IMR-90 (cell line): ENCODE data around the gene CPNE6. TPM values are rescaled to one million over a fixed set of nuclear protein-coding genes. Genes with fewer than 3 reads are reported as not detected.

Experiments used
- ATAC-seq: fragments of 200-7000 bp; cut with Tn5 transposase; 2 replicates; pipeline ENCODE4 v1.9.1; 2020; ENCODE audit warnings: low read depth, mild to moderate bottlenecking, moderate library complexity
- BruUV-seq: library from RNA; stranded (reverse); fragments of 400-500 nt; replicated peaks from 2 replicates; lab custom pipeline; 2021; lab: Mats Ljungman, UMichigan
- CTCF ChIA-PET: fragments of 300-600 bp; formaldehyde crosslinking; extraction: SDS; loops from one replicate; lab custom pipeline; 2021; ENCODE audit warnings: antibody characterized with exemption; lab: Yijun Ruan, JAX
- POLR2A ChIA-PET: fragments of 300-600 bp; sonication (Branson Sonifier 250); formaldehyde crosslinking; loops from one replicate; lab custom pipeline; 2022; ENCODE audit warnings: antibody characterized with exemption; ENCODE audit not compliant: unreplicated experiment; lab: Charles Lee
- DNase-seq: peaks from one replicate; pipeline ENCODE4 v3.0.0; 2013
- H2AFZ ChIP-seq: replicated peaks from 2 replicates; pipeline ENCODE3; 2013; ENCODE audit warnings: low read length, mild to moderate bottlenecking; ENCODE audit not compliant: poor library complexity
- H2AK5ac ChIP-seq: 2 replicates; pipeline ENCODE4 v1.6.1; 2013; ENCODE audit warnings: low read depth, low read length, inconsistent platforms
- H2AK9ac ChIP-seq: replicated peaks from 2 replicates; pipeline ENCODE3; 2013; ENCODE audit warnings: mild to moderate bottlenecking, low read depth, low read length, moderate library complexity; ENCODE audit not compliant: poor library complexity
- H2BK120ac ChIP-seq: 2 replicates; pipeline ENCODE4 v1.6.1; 2013; ENCODE audit warnings: low read depth, low read length, inconsistent platforms
- H2BK15ac ChIP-seq: 3 replicates; pipeline ENCODE4 v1.6.1; 2013; ENCODE audit warnings: low read depth, low read length, inconsistent platforms
- H2BK20ac ChIP-seq: 2 replicates; pipeline ENCODE4 v1.6.1; 2013; ENCODE audit warnings: low read depth, mild to moderate bottlenecking, inconsistent platforms, low read length, moderate library complexity
- H2BK5ac ChIP-seq: 2 replicates; pipeline ENCODE4 v1.6.1; 2013; ENCODE audit warnings: mild to moderate bottlenecking, low read depth, low read length, inconsistent platforms; ENCODE audit not compliant: poor library complexity, severe bottlenecking
- H3K14ac ChIP-seq: replicated peaks from 2 replicates; pipeline ENCODE4 v1.6.1; 2013; ENCODE audit warnings: low read depth, low read length, inconsistent platforms
- H3K18ac ChIP-seq: 2 replicates; pipeline ENCODE4 v1.6.1; 2013; ENCODE audit warnings: low read depth, low read length, control low read depth
- H3K23ac ChIP-seq: 2 replicates; pipeline ENCODE4 v1.6.1; 2013; ENCODE audit warnings: low read depth, low read length, inconsistent platforms
- H3K27ac ChIP-seq: 2 replicates; pipeline ENCODE4 v1.5.1; 2013; ENCODE audit warnings: mild to moderate bottlenecking, control low read depth, low read length; ENCODE audit not compliant: insufficient read depth
- H3K27me3 ChIP-seq: 2 replicates; pipeline ENCODE4 v1.6.1; 2013; ENCODE audit warnings: low read length; ENCODE audit not compliant: control insufficient read depth, insufficient read depth
- H3K36me3 ChIP-seq: 2 replicates; pipeline ENCODE4 v1.6.1; 2013; ENCODE audit warnings: low read length, mixed read lengths; ENCODE audit not compliant: control insufficient read depth, insufficient read depth
- H3K4ac ChIP-seq: 2 replicates; pipeline ENCODE4 v1.6.1; 2013; ENCODE audit warnings: low read depth, low read length, inconsistent platforms
- H3K4me1 ChIP-seq: 2 replicates; pipeline ENCODE4 v1.6.1; 2013; ENCODE audit warnings: low read length, mixed read lengths; ENCODE audit not compliant: control insufficient read depth, insufficient read depth
- H3K4me2 ChIP-seq: 2 replicates; pipeline ENCODE4 v1.6.1; 2013; ENCODE audit warnings: low read depth, mild to moderate bottlenecking, control low read depth, low read length, moderate library complexity
- H3K4me3 ChIP-seq: 2 replicates; pipeline ENCODE4 v1.5.1; 2013; ENCODE audit warnings: low read depth, mild to moderate bottlenecking, control low read depth, low read length, moderate library complexity; ENCODE audit not compliant: insufficient read depth
- H3K56ac ChIP-seq: 2 replicates; pipeline ENCODE4 v1.6.1; 2013; ENCODE audit warnings: low read length, inconsistent platforms; ENCODE audit not compliant: insufficient read depth; ENCODE audit errors: extremely low read depth
- H3K79me1 ChIP-seq, 2 experiments: 2 replicates each; pipeline ENCODE4 v1.6.1; 2013; ENCODE audit warnings: low read length in 2 of 2, inconsistent platforms in 1 of 2, low read depth in 1 of 2
- H3K9ac ChIP-seq: 2 replicates; pipeline ENCODE4 v1.6.1; 2013; ENCODE audit warnings: low read depth, low read length, control low read depth
- H3K9me1 ChIP-seq: 2 replicates; pipeline ENCODE4 v1.6.1; 2013; ENCODE audit warnings: low read length, inconsistent platforms; ENCODE audit not compliant: insufficient read depth
- H3K9me3 ChIP-seq: 2 replicates; pipeline ENCODE4 v1.6.1; 2013; ENCODE audit warnings: low read length; ENCODE audit not compliant: control insufficient read depth, insufficient read depth
- H4K20me1 ChIP-seq: 2 replicates; pipeline ENCODE4 v1.6.1; 2013; ENCODE audit warnings: low read length, inconsistent platforms; ENCODE audit not compliant: insufficient read depth
- H4K5ac ChIP-seq: 2 replicates; pipeline ENCODE4 v1.6.1; 2013; ENCODE audit warnings: mild to moderate bottlenecking, low read depth, low read length, control low read depth
- H4K8ac ChIP-seq, 2 experiments: 2 replicates each; pipeline ENCODE4 v1.6.1; 2013; ENCODE audit warnings: low read depth in 2 of 2, low read length in 2 of 2, control low read depth in 1 of 2, inconsistent platforms in 1 of 2
- H4K91ac ChIP-seq: 2 replicates; pipeline ENCODE4 v1.6.1; 2013; ENCODE audit warnings: low read depth, low read length, inconsistent platforms; ENCODE audit not compliant: insufficient read depth
- BHLHE40 ChIP-seq: fragments of 150-350 bp; IDR thresholded peaks from 2 replicates; pipeline ENCODE4 v1.6.1; 2016; ENCODE audit warnings: mild to moderate bottlenecking, low read depth, low read length
- CEBPB ChIP-seq: IDR thresholded peaks from 2 replicates; pipeline ENCODE4 v1.6.1; 2012; ENCODE audit warnings: low read depth, low read length, improper control_type of control experiment
- CHD1 ChIP-seq: IDR thresholded peaks from 2 replicates; pipeline ENCODE4 v1.6.1; 2012; ENCODE audit warnings: low read depth, low read length, improper control_type of control experiment
- FOS ChIP-seq: fragments of 150-350 bp; IDR thresholded peaks from 2 replicates; pipeline ENCODE4 v1.6.1; 2016; ENCODE audit warnings: low read depth, low read length
- MAFK ChIP-seq: IDR thresholded peaks from 2 replicates; pipeline ENCODE4 v1.6.1; 2012; ENCODE audit warnings: low read depth, low read length, improper control_type of control experiment
- MAZ ChIP-seq: IDR thresholded peaks from 2 replicates; pipeline ENCODE4 v1.6.1; 2012; ENCODE audit warnings: low read depth, mild to moderate bottlenecking, low read length, improper control_type of control experiment, moderate library complexity, borderline replicate concordance
- MXI1 ChIP-seq: IDR thresholded peaks from 2 replicates; pipeline ENCODE4 v1.6.1; 2012; ENCODE audit warnings: low read depth, mild to moderate bottlenecking, low read length, moderate library complexity, borderline replicate concordance
- NFE2L2 ChIP-seq: fragments of 150-350 bp; IDR thresholded peaks from 2 replicates; pipeline ENCODE4 v1.6.1; 2016; ENCODE audit warnings: low read depth, mild to moderate bottlenecking, low read length
- POLR2A ChIP-seq: IDR thresholded peaks from 2 replicates; pipeline ENCODE4 v1.6.1; 2012; ENCODE audit warnings: mild to moderate bottlenecking, low read depth, low read length
- RAD21 ChIP-seq: IDR thresholded peaks from 2 replicates; pipeline ENCODE4 v1.6.1; 2012; ENCODE audit warnings: low read length, improper control_type of control experiment
- RCOR1 ChIP-seq: IDR thresholded peaks from 2 replicates; pipeline ENCODE4 v1.6.1; 2012; ENCODE audit warnings: mild to moderate bottlenecking, low read length, improper control_type of control experiment; ENCODE audit not compliant: insufficient replicate concordance
- RFX5 ChIP-seq: IDR thresholded peaks from 2 replicates; pipeline ENCODE4 v1.8.0; 2012; ENCODE audit warnings: low read depth, mild to moderate bottlenecking, low read length, moderate library complexity
- WGBS, 2 experiments: methylation state at CpG; one replicate each; pipeline versions ENCODE4 v1.1.5 to v1.1.7; 2013; ENCODE audit warnings: missing lambda C conversion rate in 2 of 2; ENCODE audit not compliant: insufficient read length in 1 of 2; ENCODE audit errors: extremely low coverage in 2 of 2; 5-methylcytosine and 5-hydroxymethylcytosine counted together
- dilution Hi-C: fragments of 300-500 bp; cut with HindIII; formaldehyde crosslinking; loops from one replicate; pipeline ENCODE4 v1.14.3; 2018; ENCODE audit warnings: low sequenced_read_pairs; ENCODE audit not compliant: unreplicated experiment
- in situ Hi-C: fragments of 300-500 bp; cut with MboI; formaldehyde crosslinking; loops from 3 replicates; pipeline ENCODE4 v1.14.3; 2019; ENCODE audit warnings: low sequenced_read_pairs, inconsistent platforms, mixed read lengths
- intact Hi-C: fragments of 100-400 bp; cut with micrococcal nuclease; formaldehyde crosslinking; loops from 2 replicates; pipeline ENCODE4 v1.10.0; 2022
- polyA plus RNA-seq, 3 experiments: library from polyadenylated mRNA; depleted of rRNA; stranded (reverse); fragments of >200 nt; gene quantifications; 2 replicates each; pipeline ENCODE4 v1.2.3, GENCODE V29; 2012; ENCODE audit warnings: low replicate concordance in 1 of 3
- total RNA-seq: library from RNA; depleted of rRNA; stranded (reverse); fragments of >200 nt; gene quantifications from 2 replicates; pipeline ENCODE4 v1.2.3, GENCODE V29; 2012
- TF ChIP-seq, protein P1 (sequence below): fragments of 150-350 bp; IDR thresholded peaks from 2 replicates; pipeline ENCODE4 v1.6.1; 2016; ENCODE audit warnings: low read depth, mild to moderate bottlenecking, low read length, moderate library complexity, borderline replicate concordance
- TF ChIP-seq, protein P2 (sequence below): fragments of 150-350 bp; IDR thresholded peaks from 2 replicates; pipeline ENCODE4 v1.6.1; 2017; ENCODE audit warnings: mild to moderate bottlenecking, antibody characterized with exemption, low read length, low read depth

The CPNE6 gene
- total and polyA plus RNA-seq, 2 of the 4 experiments (the other 2 are of a cell fraction) = not detected

GRCh38 chr14:24114532-24115421, 43.4 kb downstream of the CPNE6 start, which contains the start of the genes DCAF11 and NRL:
Gene DCAF11 (plus strand): TSS chr14:24114777. CDS start chr14:24115595, 818 bp downstream.
Gene NRL (minus strand): TSS chr14:24114949. CDS start chr14:24082848, 32,101 bp downstream.
- POLR2A ChIA-PET = interaction anchor here (1.0 to 1.8 kb wide), 2 partner anchors 21 to 32 kb away, joined by 6 to 7 read pairs; partner anchors contain the start of genes PSME1 and PSME2
- peaks cover 15% of the 10 kb centered on the region for H3K36me3 ChIP-seq
- peak within 1 kb of the TSS; percentile 97 for H3K4ac ChIP-seq
- H3K9ac ChIP-seq = peak within 1 kb of the TSS; percentile 76
- H2BK5ac ChIP-seq = peak within 1 kb of the TSS; percentile 97
- H3K14ac ChIP-seq = peak within 1 kb of the TSS; percentile 78
- peak within 1 kb of the TSS; percentile 91 for H3K27ac ChIP-seq
- H3K9me3 ChIP-seq = no peaks in the 10 kb centered on the region
- no peaks in the 10 kb centered on the region for H4K20me1 ChIP-seq
- peak within 1 kb of the TSS; percentile 50 for H2BK20ac ChIP-seq
- H2AFZ ChIP-seq = peak within 1 kb of the TSS; percentile 99
- H3K9me1 ChIP-seq = peaks cover 8% of the 10 kb centered on the region; the same call in 1 of the 2 replicates
- DNase-seq = peak; percentile 100
- H2BK15ac ChIP-seq = peak within 1 kb of the TSS; percentile 33; the same call in 1 of the 3 replicates
- 0% methylated on average over 25 of the region's 65 CpGs; no CpG with 5 or more reads in 1 of the 2 experiments for WGBS, 2 experiments
- peak within 1 kb of the TSS; percentile 94 for H3K56ac ChIP-seq
- H2AK5ac ChIP-seq = peak within 1 kb of the TSS; percentile 72
- no TSS peak for BruUV-seq
- H3K4me1 ChIP-seq = peaks cover 3% of the 10 kb centered on the region; the same call in 1 of the 2 replicates
- H2AK9ac ChIP-seq = peak within 1 kb of the TSS; percentile 99
- peak within 1 kb of the TSS; percentile 98 for H4K91ac ChIP-seq
- in situ Hi-C loops (no loop called here), intact Hi-C loops (loop anchor here (1.0 to 2.0 kb wide), 2 partner anchors 26 to 47 kb away; partner anchors contain the start of genes EMC9 and IRF9), dilution Hi-C loops (no loop called here)
- H3K27me3 ChIP-seq = no peaks in the 10 kb centered on the region
- peak within 1 kb of the TSS; percentile 74 for H3K4me3 ChIP-seq
- peak; percentile 90 for ATAC-seq
- peak within 1 kb of the TSS; percentile 94 to 99 for H4K8ac ChIP-seq
- H4K5ac ChIP-seq = peak within 1 kb of the TSS; percentile 81
- H2BK120ac ChIP-seq = peak within 1 kb of the TSS; percentile 90
- peak within 1 kb of the TSS; percentile 70 for H3K18ac ChIP-seq
- peak within 1 kb of the TSS; percentile 89 for H3K4me2 ChIP-seq
- peaks cover 10 to 16% of the 10 kb centered on the region in 2 experiments; a peak in 2 of 4 replicates for H3K79me1 ChIP-seq
- CTCF ChIA-PET = interaction anchor here (0.5 to 1.8 kb wide), 5 partner anchors 9 to 1213 kb away, joined by 3 to 7 read pairs (median 3); partner anchors contain the start of gene IRF9
- H3K23ac ChIP-seq = peak within 1 kb of the TSS; percentile 95
- 0 out of 2 replicates have a peak, but pooled peaks have one; percentile 25 for TF ChIP-seq MAFK
- peak; percentile 92 for TF ChIP-seq MXI1
- peak; percentile 73 for TF ChIP-seq BHLHE40
- no peak for TF ChIP-seq NFE2L2
- TF ChIP-seq, protein P1, sequence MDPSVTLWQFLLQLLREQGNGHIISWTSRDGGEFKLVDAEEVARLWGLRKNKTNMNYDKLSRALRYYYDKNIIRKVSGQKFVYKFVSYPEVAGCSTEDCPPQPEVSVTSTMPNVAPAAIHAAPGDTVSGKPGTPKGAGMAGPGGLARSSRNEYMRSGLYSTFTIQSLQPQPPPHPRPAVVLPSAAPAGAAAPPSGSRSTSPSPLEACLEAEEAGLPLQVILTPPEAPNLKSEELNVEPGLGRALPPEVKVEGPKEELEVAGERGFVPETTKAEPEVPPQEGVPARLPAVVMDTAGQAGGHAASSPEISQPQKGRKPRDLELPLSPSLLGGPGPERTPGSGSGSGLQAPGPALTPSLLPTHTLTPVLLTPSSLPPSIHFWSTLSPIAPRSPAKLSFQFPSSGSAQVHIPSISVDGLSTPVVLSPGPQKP = no peak
- TF ChIP-seq CEBPB = peak; percentile 81
- peak; percentile 4; the same call in 1 of the 2 replicates for TF ChIP-seq RFX5
- TF ChIP-seq MAZ = peak; percentile 82; the same call in 1 of the 2 replicates
- peak; percentile 30; the same call in 1 of the 2 replicates for TF ChIP-seq POLR2A
- TF ChIP-seq CHD1 = no peak
- TF ChIP-seq, protein P2, sequence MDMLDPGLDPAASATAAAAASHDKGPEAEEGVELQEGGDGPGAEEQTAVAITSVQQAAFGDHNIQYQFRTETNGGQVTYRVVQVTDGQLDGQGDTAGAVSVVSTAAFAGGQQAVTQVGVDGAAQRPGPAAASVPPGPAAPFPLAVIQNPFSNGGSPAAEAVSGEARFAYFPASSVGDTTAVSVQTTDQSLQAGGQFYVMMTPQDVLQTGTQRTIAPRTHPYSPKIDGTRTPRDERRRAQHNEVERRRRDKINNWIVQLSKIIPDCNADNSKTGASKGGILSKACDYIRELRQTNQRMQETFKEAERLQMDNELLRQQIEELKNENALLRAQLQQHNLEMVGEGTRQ = peak; percentile 96
- peak; percentile 84; the same call in 1 of the 2 replicates for TF ChIP-seq FOS
- TF ChIP-seq RAD21 = no peak
- no peak for TF ChIP-seq RCOR1
